ENCODE results near the gene CD200. TPM values are rescaled to one million over a fixed set of nuclear protein-coding genes. Genes with fewer than 3 reads are reported as not detected.

CD200 gene
- polyA plus RNA-seq, 2 of the 4 experiments (the other 2 are of a cell fraction), result not detected

- CTCF ChIA-PET, result interaction anchor here (0.8 kb wide), 2 partner anchors 66 to 158 kb away, joined by 3 read pairs; no protein-coding TSS in a partner anchor
These were observed 29.3 kb downstream of the CD200 start for GRCh38 chr3:112362221-112362620.

DNA sequence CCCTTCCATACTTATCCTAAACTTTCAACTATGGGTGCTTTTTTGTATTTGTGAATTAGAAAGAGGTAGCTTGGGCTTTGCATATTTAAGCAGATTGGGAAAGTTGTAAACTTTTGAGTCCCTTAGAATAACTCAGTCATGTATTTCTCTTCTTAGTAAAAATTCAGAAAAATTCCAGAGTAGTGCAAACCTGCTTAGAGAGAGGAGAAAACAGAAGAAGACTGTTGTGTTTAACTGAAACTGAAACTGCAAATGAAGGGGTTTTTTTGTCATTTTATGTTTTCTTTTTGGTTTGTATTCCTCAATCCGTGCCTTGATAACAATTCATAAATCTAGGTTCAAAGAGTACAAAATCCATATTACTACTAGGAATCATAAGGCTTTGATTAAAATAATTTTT, 31.3 kb downstream of the CD200 start:
- DNase-seq (ENCODE audit: low read depth in 1 of 2, low spot score in 1 of 2), result no peak
- Histone ChIP-seq H3K4me2 (0 out of 3 replicates have a peak overlapping the region, but pooled peaks have one; percentile 33), H3K27ac (no peak overlapping the region), H3K4me1 (peaks cover 9% of the 10 kb centered on the region; the same call in 2 of the 3 replicates), H3K9me3 (no peaks in the 10 kb centered on the region), H3K4me3 (no peak overlapping the region)
- no peak for FAIRE-seq
- no peak for ATAC-seq
- ChIA-PET CTCF (interaction anchor here (1.3 kb wide), 1 partner anchor 71 kb away, joined by 4 read pairs; the partner anchor contains the start of gene SLC9C1), POLR2A (no interaction called here)
- TF ChIP-seq HMGXB4 (CRISPR knock-in tag; IDR thresholded peaks at IDR 0.05; ENCODE audit: borderline replicate concordance) (no peak), CHD4 (IDR thresholded peaks at IDR 0.05; ENCODE audit: borderline replicate concordance) (no peak)
- WGBS (ENCODE audit: missing lambda C conversion rate), result 43% methylated on average over 1 of the region's 1 CpG

More at GRCh38 chr3:112362221-112362620, 29.3 kb downstream of the CD200 start:
- no peak for ATAC-seq
- Histone ChIP-seq H3K27ac (no peak overlapping the region), H3K4me2 (no peak overlapping the region), H3K4me3 (no peak overlapping the region), H3K4me1 (peaks cover 9% of the 10 kb centered on the region; the same call in 2 of the 3 replicates), H3K9me3 (no peaks in the 10 kb centered on the region)
- FAIRE-seq, result no peak
- TF ChIP-seq EHF (CRISPR knock-in tag; IDR thresholded peaks at IDR 0.05) (no peak), NFE2L2 (conservative IDR thresholded peaks at IDR 0.05; ENCODE audit: low read length) (no peak), MAZ (IDR thresholded peaks at IDR 0.05; ENCODE audit: borderline replicate concordance, low read depth, low read length) (no peak), HOXB13 (CRISPR knock-in tag; IDR thresholded peaks at IDR 0.05; ENCODE audit: low read depth) (no peak), NR3C1 (IDR thresholded peaks at IDR 0.05) (no peak), USF2 (IDR thresholded peaks at IDR 0.05) (no peak), CBX8 (IDR thresholded peaks at IDR 0.05) (no peak), MYC (IDR thresholded peaks at IDR 0.05; ENCODE audit: borderline replicate concordance, low read length) (no peak), TFCP2L1 (CRISPR knock-in tag; IDR thresholded peaks at IDR 0.05) (no peak), RFX5 (IDR thresholded peaks at IDR 0.05) (no peak), FOXS1 (CRISPR knock-in tag; IDR thresholded peaks at IDR 0.05) (no peak), KDM1A (IDR thresholded peaks at IDR 0.05; ENCODE audit: low read depth) (no peak), KDM5A (IDR thresholded peaks at IDR 0.05) (no peak), HEYL (CRISPR knock-in tag; IDR thresholded peaks at IDR 0.05) (no peak), NPAS2 (CRISPR knock-in tag; IDR thresholded peaks at IDR 0.05; ENCODE audit: borderline replicate concordance) (no peak), ZNF302 (CRISPR knock-in tag; IDR thresholded peaks at IDR 0.05) (no peak), ZFP36 (IDR thresholded peaks at IDR 0.05; ENCODE audit: borderline replicate concordance, partially characterized antibody) (no peak)
- TF ChIP-seq, protein P1, sequence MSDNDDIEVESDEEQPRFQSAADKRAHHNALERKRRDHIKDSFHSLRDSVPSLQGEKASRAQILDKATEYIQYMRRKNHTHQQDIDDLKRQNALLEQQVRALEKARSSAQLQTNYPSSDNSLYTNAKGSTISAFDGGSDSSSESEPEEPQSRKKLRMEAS (IDR thresholded peaks at IDR 0.05), result no peak
- TF ChIP-seq, protein P2, sequence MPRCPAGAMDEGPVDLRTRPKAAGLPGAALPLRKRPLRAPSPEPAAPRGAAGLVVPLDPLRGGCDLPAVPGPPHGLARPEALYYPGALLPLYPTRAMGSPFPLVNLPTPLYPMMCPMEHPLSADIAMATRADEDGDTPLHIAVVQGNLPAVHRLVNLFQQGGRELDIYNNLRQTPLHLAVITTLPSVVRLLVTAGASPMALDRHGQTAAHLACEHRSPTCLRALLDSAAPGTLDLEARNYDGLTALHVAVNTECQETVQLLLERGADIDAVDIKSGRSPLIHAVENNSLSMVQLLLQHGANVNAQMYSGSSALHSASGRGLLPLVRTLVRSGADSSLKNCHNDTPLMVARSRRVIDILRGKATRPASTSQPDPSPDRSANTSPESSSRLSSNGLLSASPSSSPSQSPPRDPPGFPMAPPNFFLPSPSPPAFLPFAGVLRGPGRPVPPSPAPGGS (IDR thresholded peaks at IDR 0.05), result no peak
- TF ChIP-seq, protein P3, sequence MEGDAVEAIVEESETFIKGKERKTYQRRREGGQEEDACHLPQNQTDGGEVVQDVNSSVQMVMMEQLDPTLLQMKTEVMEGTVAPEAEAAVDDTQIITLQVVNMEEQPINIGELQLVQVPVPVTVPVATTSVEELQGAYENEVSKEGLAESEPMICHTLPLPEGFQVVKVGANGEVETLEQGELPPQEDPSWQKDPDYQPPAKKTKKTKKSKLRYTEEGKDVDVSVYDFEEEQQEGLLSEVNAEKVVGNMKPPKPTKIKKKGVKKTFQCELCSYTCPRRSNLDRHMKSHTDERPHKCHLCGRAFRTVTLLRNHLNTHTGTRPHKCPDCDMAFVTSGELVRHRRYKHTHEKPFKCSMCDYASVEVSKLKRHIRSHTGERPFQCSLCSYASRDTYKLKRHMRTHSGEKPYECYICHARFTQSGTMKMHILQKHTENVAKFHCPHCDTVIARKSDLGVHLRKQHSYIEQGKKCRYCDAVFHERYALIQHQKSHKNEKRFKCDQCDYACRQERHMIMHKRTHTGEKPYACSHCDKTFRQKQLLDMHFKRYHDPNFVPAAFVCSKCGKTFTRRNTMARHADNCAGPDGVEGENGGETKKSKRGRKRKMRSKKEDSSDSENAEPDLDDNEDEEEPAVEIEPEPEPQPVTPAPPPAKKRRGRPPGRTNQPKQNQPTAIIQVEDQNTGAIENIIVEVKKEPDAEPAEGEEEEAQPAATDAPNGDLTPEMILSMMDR (IDR thresholded peaks at IDR 0.05), result no peak
- POLR2A ChIA-PET, result interaction anchor here (0.6 kb wide), 1 partner anchor 34 kb away, joined by 3 read pairs; no protein-coding TSS in a partner anchor
- DNase-seq (ENCODE audit: low read depth in 1 of 2, low spot score in 1 of 2), result no peak
- 82% methylated on average over 2 of the region's 2 CpGs for WGBS (ENCODE audit: missing lambda C conversion rate)

Data from A549 (cell line).